NCI-H2107 treated with DMSO at 0.1 percent for 48 hours (cell line): ENCODE measurements around the gene DCTPP1.

Experiments used
- DNase-seq: peaks from one replicate; lab custom pipeline; 2025; ENCODE audit not compliant: unreplicated experiment; lab: John Stamatoyannopoulos, UW

DCTPP1 gene

DNA sequence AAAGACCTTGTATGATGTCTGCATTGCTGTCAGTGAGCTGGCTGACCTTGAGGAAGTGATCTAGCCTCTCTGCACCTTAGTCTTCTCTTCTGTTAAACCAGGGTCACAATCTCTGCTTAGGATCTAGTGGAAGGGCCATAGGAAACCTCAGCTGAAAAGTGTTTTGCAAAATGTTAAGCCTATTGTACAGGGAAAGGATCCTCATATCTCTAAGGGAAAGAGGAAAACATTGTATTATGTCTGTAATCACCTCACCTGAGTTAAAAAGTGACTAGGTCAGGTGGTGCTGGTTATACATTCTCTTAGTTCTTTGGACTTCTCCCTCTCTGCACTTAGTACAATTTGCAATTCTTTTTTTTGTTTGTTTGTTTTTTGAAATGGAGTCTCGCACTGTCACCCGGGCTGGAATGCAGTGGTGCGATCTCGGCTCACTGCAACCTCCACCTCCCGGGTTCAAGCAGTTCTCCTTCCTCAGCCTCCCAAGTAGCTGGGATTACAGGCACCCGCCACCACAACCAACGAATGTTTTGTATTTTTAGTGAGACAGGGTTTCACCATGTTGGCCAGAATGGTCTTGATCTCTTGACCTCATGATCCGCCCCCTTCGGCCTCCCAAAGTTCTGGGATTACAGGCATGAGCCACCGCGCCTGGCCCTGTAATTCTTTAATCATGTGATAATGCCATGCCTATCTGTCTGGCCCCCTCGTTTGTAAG, 17.8 kb upstream of the DCTPP1 start:
- no peak for DNase-seq

DNA sequence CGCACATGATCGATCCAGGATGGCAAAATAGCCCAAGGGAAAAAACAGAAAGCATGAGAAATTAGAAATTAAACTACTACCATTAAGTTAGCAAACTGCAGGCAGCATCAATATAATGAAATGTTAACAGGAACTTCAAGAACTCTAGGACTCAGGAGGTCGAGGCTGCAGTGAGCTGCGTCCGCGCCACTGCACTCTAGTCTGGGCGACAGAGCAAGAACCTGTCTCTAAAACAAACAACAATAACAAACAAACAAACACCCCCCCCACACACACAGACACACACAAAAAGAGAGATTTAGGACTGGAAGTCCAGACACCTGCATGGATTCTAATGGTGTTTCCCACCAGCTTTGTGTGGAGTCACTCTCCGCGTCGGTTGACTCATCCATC, 16.4 kb upstream of the DCTPP1 start:
- DNase-seq: no peak

DNA sequence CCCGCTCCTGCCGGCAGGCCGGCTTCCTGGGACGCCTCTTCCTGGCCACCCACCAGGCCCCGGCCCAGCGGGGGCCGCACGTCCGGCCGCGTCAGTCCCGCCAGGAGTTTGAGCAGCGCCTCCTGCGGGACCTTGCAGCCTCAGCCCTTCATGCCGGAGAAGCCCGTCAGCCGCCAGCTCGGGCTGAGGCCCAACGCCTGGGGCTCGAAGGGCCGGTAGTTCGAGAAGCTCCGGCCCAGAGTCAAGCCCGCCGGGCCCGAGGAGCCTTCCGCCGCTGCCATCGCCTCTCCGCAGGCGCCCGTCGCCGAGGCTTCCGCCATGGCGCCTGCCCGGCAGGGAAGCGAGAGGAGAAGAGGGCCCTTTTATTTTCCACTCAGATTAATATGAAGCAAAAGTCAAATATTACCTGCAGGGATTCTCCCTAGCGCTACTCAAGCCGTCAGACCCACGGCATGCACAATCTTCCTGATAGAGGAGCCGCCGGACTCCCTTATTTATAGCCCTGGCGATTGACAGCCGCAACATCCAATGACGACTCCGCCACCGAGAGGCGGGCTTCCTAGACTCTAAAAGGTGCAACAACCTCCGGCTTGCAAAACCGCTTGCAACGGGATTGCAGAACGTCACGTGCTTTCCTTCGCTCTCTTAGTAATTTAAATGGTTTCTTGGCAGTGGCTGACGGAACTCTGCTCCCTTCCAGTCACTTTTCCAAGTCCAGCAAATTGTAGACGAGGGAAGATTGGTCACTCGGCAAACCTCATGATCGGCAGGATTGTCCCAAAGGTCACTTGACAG, 15.8 kb upstream of the DCTPP1 start, which contains the start of gene SEPHS2:
TSS of gene SEPHS2 (minus strand) at position 467 of the 795 bp plus-strand sequence. CDS start at position 320, 147 bp downstream.
- peak; percentile 93 for DNase-seq

DNA sequence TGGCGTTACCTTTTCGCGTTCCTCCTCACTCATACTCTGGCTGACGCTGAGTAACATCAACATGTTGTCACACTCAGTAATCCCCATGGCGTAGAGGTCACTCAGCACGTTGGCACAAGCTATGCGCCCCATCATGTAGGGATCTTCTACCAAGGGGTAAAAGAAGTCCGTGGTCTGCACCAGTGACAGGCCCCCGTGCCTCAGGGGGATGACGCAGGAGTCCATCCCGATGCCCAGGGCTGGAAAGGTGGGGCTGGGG, 15.2 kb upstream of the DCTPP1 start:
- DNase-seq: no peak

DNA sequence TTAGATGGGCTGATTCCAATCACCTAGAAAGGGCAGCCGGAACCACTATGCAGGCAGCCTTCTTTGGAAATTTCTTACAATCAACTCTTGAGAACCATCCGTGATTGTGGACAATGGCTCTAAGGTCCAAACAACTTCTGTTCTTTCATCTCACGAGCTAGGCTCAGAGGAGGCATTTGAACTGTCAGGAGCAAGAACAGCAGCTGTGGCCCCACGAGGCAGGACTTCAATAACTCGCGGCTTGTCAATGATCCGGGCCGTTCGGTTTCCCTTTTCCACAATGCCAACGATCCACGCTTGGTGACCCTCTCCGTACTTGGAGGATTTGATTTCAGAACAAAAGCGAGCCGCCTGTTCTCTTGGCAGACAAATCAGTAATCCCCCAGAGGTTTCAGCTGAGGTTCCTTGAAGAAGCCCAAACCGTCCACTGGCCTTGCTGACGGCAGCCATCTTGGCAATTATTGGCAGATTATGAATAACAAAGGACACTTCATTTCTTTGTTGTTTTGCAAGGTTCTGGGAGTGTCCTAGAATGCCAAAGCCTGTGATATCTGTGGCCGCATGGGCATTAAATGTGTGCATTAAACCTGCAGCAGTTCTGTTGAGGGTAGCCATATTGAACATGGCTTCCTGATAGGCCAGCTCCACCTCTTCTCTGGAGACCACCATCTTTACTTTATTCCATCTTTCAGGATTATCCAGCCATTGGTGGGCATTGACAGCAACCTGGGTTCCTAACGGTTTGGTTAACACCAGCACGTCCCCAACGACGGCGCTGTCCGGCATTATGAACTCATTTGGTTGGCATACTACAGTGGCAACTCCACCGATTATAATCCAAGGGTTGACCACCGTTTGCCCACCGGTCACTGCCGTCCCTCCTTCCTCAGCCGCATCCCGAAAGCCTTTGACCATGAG, 14.7 kb upstream of the DCTPP1 start:
- DNase-seq: no peak

DNA sequence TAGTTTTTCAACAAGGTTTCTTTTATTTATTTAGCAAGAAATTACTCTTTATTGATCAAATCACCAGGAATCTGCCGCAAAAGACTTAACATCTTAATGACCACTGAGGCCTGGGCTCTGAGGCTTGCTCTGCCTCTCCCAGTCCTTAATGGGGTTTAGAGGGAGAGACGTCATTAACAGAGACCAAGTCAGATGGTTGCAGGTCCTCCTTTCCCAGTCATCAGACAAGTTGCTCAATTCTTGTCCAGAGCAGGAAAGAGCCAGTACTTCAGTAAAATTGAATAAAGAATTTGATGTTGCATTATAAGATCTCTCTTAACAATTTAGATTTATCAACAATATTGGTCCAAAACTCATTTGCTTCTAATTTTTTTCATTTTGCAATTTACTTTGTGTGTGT, 13.8 kb upstream of the DCTPP1 start:
- peak; percentile 49 for DNase-seq

DNA sequence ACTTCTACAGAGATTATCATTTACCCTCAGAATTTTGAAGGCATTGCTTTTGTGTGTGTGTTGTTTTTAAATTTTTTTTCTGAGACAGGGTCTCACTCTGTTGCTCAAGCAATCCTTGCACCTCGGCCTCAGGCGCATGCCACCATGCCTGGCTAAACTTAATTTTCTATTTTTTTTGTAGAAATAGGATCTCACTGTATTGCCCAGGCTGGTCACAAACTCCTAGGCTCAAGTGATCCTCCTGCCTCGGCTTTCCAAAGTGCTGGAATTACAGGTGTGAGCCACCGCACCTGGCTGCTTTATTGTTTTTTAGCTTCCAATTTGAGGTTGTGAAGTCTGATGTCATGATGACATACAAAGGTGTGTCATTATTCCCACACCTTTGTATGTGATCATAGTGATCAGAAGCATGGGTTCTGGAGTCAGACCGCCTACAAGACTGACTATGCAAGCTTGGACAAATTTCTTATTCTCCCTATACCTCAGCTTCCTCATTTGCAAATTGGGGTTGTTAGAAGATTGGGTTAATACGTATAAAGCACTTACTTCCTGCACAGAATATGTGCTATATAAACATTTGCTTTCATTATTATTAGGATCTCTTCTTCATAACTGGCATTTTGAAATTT, 10.0 kb upstream of the DCTPP1 start:
- DNase-seq: no peak

DNA sequence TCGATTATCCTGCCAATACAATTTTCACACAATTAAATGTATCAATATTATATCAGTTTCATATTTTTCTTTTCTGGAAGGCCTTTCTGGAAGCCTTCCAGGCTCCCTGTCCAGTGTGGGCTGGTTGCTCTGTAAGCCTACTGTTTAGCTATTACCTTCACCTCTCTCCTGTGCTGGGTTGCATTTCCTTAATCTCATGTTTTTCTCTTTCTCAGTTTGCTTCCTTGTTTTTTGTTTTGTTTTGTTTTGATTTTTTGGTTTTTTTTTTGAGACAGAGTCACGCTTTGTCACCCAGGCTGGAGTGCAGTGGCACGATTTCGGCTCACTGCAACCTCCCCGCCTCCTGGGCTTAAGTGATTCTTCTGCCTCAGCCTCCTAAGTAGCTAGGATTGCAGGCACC, 9.0 kb upstream of the DCTPP1 start:
- no peak for DNase-seq

DNA sequence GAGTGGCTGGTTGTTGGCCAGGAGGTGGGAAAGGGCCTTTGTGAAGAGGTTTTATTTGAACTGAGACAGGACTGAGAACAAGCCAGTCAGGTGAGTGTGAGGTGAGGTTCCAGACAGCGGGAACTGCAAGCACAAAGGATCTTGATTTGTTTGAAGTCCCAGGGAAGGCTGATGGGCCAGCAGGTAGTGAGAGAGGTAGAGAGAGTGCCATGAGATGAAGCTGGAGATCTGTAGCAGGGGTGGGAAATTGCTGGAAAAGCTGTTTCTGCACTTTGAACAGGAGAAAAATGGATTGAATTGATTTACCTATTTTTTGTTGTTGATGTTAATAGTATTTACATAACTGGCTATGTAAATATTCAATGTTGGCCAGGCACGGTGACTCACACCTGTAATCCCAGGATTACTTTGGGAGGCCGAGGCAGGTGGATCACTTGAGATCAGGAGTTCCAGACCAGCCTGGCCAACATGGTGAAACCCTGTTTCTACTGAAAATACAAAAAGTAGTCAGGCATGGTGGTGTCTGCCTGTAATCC, 7.7 kb upstream of the DCTPP1 start:
- DNase-seq: peak; percentile 75

DNA sequence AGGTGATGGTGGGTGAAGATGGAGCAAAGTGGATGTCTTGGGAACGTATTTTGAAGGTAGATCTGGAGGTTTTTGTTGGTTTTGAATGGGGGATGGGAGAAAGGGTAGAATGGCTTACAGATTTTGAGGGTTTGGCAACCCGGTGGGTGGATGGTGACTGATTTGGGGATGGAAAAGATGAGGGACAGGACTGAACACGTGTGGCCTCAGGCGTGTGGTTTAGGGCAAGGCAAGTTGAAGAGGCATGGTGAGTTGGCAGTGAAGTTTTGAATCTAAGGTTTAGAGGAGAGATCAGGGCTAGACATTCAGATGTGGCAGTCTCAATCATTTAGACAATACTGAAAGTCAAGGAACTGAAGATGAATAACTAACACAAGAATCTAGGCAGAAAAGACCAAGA, 5.0 kb upstream of the DCTPP1 start:
- no peak for DNase-seq

DNA sequence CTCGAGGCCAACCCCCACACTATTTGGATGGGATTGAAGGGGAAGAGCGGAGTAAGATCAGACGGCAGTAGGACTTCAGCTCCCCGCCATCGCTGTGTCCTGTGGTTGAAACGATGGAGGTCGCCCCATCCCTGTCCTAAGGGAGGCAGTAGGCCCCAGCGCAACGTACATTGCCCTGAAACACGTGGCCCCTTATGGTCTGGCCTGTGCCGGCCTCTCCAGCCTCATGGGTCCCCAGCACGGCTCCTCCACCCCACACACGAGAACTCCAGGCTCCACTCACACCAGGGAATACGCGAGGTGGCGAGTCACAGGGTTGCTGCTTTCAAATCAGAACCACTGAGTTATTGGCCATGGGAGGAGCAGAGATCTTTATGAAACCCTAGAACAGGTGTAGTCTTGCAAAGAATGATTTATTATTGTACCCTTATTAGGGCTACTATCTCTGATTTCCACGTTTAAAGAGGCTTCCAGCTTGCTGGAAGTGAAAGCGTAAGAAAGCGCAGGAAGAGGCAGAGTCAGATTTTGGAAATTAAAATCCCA, 669 bp upstream of the DCTPP1 start:
- DNase-seq: no peak

DNA sequence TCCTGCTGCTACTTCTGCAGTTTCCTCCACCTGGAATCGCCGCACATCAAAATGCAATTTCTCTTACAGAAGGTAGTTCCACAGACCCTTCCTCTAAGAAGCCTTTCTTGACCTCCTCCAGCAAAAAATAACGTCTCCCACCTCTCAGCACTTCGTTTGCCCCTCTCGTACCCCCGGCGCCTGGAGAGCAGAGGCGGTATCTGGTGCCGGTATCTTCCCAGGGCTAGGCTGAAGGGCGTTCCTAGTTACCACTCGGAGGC, 482 bp downstream of the DCTPP1 start:
- DNase-seq: no peak

DNA sequence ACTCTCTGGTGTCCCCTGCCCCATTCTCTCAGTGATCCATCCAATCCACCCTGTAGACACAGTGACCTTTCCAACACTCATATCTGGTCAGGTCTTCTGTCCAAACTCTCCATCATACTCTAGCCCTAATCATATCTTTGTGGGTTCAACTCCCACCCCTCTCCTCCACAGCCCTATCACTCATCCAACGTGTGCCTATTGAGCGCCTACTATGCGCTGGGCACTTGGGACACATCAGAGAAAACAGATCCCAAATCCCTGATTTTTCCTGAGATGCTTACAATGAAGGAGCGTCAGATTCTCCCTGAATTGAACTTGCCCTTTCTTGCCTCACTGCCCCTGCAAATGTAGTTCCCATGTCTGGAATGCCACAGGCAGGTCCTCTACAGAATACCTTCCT, 1.8 kb downstream of the DCTPP1 start:
- DNase-seq: no peak

DNA sequence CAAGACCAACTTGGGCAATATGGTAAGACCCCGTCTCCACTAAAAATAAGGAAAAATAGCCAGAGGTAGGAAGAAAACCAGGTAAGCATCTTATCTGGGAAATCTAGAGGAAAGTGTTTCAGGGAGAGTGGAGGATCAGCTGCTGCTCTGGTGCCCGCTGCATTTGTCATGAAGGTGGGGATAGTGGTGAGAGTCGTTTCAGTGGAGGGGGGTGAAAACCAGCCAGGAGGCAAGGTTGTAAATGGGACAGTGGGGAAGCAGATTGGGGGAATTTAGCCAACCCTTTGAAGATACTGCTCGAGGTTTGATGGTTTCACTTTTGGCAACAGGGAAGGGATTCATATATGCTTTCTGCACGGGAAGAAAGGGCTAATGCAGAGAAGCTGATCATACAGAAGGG, 8.8 kb downstream of the DCTPP1 start:
- no peak for DNase-seq

DNA sequence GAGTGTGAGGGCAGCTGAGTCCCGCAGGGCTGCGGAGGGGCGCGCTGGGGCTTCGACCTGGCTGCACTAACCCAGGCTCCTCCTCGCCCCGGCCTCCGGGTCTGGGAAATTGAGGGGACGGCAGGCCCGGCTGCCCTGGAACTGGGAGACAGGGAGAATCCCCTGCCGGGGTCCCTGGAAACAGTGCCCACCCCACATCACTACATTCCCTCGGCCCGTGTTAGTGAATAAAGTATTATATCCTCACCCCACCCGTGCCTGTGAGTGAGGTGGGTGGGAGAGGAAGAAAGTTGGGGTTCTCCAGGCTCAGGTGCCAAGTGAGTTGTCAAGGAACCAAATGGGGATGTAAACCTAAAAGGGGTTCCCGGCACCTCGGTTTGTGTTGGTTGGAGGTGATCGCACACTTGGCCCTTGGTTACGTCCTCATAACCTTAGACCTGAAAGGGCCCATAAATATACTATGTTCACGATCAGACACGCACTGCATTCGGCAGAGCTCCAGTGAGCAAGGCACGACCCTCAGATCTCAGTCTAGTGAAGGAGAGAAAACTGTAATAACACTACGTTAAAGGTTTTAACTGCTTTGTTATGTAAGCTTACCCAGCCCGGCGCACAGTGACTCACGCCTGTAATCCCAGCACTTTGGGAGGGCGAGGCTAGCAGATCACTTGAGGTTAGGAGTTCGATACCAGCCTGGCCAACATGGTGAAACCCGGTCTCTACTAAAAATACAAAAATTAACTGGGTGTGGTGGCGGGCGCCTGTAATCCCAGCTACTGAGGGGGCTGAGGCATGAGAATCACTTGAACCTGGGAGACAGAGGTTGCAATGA, 11.3 kb downstream of the DCTPP1 start:
- no peak for DNase-seq

DNA sequence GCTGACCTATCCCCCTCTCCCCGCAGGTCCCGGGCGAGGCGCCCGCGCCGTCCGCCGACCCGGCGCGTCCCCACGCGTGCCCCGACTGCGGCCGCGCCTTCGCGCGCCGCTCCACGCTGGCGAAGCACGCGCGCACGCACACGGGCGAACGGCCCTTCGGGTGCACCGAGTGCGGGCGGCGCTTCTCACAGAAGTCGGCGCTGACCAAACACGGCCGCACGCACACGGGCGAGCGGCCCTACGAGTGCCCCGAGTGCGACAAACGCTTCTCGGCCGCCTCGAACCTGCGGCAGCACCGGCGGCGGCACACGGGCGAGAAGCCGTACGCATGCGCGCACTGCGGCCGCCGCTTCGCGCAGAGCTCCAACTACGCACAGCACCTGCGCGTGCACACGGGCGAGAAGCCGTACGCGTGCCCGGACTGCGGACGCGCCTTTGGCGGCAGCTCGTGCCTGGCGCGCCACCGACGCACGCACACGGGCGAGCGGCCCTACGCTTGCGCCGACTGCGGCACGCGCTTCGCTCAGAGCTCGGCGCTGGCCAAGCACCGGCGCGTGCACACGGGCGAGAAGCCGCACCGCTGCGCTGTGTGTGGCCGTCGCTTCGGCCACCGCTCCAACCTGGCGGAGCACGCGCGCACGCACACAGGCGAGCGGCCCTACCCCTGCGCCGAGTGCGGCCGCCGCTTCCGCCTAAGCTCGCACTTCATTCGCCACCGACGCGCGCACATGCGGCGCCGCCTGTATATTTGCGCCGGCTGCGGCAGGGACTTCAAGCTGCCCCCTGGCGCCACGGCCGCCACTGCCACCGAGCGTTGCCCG, 12.1 kb downstream of the DCTPP1 start:
- peak; percentile 57 for DNase-seq

DNA sequence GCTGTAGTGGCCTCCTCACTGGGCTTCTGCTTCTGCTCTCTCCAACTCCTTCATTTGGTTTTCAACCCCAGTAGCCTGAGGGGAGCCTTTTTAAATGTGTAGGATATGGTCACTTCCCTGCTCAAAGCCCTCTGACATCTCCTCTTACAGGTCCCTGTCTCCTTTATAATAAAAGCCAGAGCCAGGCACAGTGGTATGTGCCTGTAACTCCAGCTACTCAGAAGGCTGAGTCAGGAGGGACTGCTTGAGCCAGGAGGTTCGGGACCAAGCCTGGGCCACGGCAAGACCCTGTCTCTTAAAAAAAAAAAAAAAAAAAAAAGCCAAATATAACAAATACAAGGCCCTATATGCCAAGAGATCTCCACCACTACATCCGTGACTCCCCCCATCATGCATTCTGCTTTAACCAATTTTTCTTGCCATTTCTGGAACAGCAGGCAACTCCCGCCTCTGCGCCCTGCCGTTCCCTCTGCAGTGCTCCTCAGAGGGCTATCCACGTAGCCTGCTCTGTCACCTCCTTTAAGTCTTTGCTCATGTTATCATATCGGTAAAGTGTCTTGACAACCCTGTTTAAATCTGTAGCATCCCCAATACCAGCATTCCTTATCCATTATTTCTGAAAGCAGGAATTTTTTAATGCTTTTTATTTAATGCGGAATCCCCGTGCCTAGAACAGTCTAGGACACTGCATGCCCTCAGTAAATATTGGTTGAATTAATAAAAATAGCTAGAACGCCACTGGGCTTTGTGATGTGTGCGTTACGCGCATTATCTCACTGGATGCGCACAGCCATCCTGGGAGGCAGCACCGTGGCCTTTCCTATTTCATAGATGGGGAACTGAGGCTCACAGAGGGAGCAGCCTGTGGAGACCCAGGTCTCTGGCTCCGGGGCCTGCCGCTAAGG, 13.0 kb downstream of the DCTPP1 start:
- DNase-seq: no peak

DNA sequence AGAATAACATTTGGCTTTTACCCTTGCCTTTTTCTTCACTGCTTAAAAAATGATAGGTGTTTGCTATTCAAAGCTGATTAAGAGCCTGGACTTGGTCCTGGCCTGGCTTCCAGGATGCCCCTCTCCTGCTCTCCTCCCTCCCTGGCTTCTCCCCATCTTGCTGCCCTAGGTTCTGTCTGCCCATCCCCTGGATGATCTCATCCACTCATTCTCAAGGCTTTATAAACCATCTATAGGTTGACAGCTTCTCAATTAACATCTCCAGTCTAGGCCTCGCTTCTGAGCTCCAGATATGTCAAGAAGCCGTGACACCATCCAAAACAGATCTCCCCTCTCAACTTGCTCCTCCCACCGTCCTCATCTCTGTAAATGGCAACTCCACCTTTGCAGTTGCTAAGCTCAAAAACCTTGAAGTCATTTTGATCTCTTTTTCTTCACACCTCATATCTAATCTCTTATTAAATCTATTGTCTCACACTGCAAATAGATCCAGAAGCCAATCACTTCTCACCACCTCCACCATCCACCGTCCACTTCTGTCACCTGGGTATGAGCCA, 13.7 kb downstream of the DCTPP1 start:
- DNase-seq: no peak
